ENCODE results near the gene TMEM74B.

GRCh38 chr20:1171461-1172093, 13.2 kb downstream of the TMEM74B start:
- TF ChIP-seq POLR2A (IDR thresholded peaks at IDR 0.05; ENCODE audit: low read length) (no peak), GATA1 (IDR thresholded peaks at IDR 0.05; ENCODE audit: low read depth, low read length) (no peak)

Measured in erythroblast (primary cell).